GM19240 (cell line): ENCODE data around the gene CTNNA3.

Experiments
- DNase-seq: peaks from one replicate; pipeline ENCODE4 v3.0.0; 2011; ENCODE audit warnings: low spot score; ENCODE audit not compliant: insufficient read length

The CTNNA3 gene

DNA sequence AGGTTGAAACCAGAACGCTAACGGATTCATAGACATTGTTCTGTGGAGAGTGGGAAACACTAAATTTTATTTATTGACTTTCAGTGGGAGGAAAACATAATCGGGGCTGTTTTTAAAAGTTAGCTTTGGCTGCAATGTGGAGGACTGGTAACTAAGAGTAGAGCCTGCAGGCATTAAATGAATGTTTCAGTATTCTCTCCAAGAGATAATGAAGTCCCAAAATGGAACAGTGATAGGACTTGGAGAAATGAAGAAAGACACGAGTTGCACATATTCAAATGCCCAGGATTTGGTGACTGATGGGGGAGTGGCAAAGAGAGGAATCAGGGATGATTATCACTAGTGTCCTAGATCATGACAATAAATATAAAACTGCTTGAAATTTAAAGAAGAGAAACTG is 1130.0 kb downstream of the CTNNA3 start:
- no peak for DNase-seq

- DNase-seq, result no peak
Observed at GRCh38 chr10:66564287-66564686, 1131.7 kb downstream of the CTNNA3 start.

- no peak for DNase-seq
Observed at GRCh38 chr10:66555061-66555460, 1140.9 kb downstream of the CTNNA3 start.

DNA sequence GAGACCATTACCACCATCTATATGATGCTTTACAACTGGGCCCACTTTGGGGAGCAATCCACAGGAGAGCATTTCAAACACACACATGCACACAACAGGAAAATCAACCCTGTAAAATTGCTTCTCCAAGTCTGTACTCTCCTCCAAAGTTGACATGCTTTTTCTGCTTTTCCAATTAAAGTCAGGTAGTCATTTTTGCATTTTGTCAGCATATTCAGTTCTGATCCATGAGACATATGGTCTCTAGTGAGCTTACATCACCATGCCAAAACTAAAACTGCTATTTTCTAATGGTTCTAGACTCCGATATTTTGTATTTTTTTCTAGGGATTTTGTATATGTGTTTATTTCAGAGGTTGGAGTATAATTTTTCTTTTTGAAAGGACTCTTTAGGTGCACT is 1143.7 kb downstream of the CTNNA3 start:
- DNase-seq, result no peak

GRCh38 chr10:66550351-66550750 is 1145.6 kb downstream of the CTNNA3 start:
- DNase-seq, result no peak

GRCh38 chr10:66538908-66539307 is 1157.1 kb downstream of the CTNNA3 start:
- no peak for DNase-seq

- DNase-seq, result no peak
Observed at GRCh38 chr10:66538371-66538770, 1157.6 kb downstream of the CTNNA3 start.

DNA sequence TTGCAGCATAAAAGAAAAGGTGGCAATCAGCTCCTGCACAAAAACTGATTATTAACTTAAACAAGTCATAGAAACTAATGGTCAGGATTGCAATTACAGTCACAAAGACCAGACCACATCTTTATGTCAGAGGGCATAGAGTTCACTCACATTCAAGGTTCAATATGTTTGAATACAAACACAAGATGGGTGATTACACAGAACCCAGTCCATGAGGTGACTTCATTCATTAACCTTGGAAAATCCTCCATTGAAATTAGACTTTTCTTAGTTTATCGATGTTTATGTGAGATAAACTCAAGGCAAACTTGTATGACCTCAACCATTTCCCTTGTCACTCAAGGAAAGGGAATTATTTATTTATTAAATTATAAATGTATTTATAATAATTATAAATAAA is 1158.8 kb downstream of the CTNNA3 start:
- no peak for DNase-seq

GRCh38 chr10:66535439-66535838 is 1160.6 kb downstream of the CTNNA3 start:
- no peak for DNase-seq

- no peak for DNase-seq
Observed at GRCh38 chr10:66534866-66535265, 1161.1 kb downstream of the CTNNA3 start.

- no peak for DNase-seq
Observed at GRCh38 chr10:66521506-66521905, 1174.5 kb downstream of the CTNNA3 start.

DNA sequence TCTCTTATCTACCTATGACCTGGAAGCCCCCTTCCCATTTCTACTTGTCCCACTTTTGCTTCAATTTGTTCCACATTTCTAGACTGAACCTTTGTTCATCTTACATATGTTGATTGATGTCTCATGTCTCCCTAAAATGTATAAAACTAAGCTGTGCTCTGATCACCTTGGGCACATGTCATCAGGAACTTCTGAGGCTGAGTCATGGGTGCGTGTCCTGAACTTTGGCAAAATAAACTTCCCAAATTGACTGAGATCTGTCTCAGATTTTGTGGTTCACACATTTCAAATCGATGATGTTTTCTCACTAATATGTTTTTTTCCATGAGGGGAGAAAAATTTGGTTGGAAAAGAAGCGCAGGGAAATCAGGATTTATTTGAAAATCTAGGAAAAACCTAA is 1176.4 kb downstream of the CTNNA3 start:
- no peak for DNase-seq

- DNase-seq, result no peak
Observed at GRCh38 chr10:66514666-66515065, 1181.3 kb downstream of the CTNNA3 start.

- no peak for DNase-seq
Observed at GRCh38 chr10:66513504-66513903, 1182.5 kb downstream of the CTNNA3 start.

- no peak for DNase-seq
Observed at GRCh38 chr10:66505003-66505657, 1190.9 kb downstream of the CTNNA3 start.

- DNase-seq, result no peak
Observed at GRCh38 chr10:66501356-66501755, 1194.6 kb downstream of the CTNNA3 start.

- DNase-seq, result no peak
Observed at GRCh38 chr10:66483966-66484365, 1212.0 kb downstream of the CTNNA3 start.

DNA sequence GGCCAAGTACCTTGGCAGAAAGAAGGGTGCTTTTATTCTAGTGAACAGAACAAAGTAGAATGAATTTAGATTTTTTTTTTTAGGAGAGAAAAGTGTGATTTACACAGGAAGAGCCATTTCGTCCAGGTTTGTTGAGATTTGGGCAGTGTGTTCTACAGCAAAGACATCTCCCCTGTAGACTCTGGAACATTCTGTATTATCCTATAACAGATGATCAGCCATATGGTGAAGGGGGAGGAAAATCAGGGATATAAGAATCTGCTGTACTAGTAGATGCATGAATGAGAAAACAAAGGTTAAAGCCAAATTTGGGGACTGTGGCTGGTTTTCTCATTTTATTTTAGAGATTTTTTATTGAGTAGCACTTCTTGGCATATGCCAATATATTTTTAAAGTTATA is 1223.8 kb downstream of the CTNNA3 start:
- no peak for DNase-seq

DNA sequence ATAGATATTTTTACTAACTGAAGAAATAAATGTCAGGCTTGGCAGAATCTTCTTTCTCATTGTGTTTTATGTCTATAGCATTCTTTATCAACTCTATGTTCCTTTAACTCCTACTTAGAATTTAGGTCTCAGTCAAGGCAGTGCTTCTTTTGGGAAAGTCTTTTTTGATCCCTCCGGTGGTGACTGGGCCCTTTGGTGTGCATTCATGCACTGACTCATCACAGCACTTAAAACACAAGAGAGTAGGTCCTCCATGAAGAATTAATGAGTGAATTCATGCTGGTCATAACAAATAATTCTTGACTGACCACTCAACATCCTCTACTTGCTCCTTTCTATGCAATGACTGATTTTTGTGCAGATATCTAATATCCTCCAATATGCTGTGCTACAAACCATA is 1229.0 kb downstream of the CTNNA3 start:
- no peak for DNase-seq

DNA sequence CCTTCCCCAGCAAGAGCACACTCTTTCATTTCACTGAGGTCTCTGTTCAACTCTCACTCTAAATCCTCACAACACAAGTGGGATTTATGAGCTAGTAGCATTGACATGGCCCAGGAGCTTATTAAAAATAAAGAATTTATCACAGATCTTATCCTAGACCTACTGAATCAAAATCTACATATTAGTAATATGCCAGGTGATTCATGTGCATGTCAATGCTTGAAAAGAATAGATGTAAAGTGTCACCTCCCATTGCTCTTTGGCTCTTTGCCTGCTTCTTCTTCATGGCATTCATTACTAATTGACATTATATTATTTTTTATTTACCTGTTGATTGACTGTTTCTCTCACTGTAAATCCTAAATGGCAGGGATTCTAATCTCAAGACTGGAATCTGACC is 1229.4 kb downstream of the CTNNA3 start:
- DNase-seq, result no peak

DNA sequence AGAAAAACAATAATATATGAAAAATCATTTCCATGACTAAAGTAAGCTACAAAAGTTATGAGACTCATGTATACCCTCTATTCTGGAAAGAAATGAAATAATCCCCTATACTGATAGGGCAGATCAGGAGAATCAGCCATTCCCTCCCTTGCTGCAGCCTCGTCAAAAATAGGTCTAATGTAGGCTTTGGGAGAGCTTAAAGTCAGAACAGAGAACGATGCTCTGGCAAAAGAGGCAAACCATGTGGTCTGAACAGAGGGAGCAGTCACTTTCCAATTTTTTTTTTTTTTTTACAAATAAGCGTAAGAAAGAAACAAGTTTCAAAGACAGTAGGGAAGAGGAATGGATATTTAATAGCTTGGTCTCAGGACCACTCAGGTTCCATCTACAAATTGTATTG is 1232.4 kb downstream of the CTNNA3 start:
- DNase-seq, result no peak

GRCh38 chr10:66457629-66458028 is 1238.4 kb downstream of the CTNNA3 start:
- DNase-seq, result no peak

- no peak for DNase-seq
Observed at GRCh38 chr10:66455304-66455703, 1240.7 kb downstream of the CTNNA3 start.

DNA sequence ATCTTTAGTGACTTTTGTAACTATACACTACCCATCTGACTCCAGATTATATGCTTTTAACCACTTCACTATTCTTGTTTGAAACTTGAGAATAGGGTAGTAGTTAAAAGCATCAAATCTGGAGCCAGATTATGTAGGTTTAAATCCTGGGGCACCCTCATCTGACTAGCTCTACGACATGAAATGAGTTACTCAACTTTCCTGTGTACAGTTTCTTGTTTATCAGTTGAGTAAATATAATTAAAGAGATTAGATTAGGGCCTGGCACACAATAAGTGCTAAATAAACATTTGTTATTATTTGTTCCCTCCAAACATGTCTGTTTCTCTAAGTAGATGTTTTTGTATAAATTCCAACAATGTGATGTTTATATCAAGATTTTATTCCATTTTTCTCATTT is 1255.4 kb downstream of the CTNNA3 start:
- no peak for DNase-seq
